ENCODE measurements around the gene AHRR. TPM values are rescaled to one million over a fixed set of nuclear protein-coding genes. Genes with fewer than 3 reads are reported as not detected.
"Not testable (repeated sequence)": the region's sequence is repeated elsewhere in the genome, so short reads cannot be mapped to it uniquely, and the experiment has no call there.

AHRR gene
- total RNA-seq, 1 donor from 2014 or later: 1.0 TPM

GRCh38 chr5:485946-486491 is 164.5 kb downstream of the AHRR start:
- Mint-ChIP-seq H3K4me1 (no peaks in the 10 kb centered on the region), H3K36me3 (ENCODE audit: low read depth) (no peaks in the 10 kb centered on the region), H3K9me3 (no peaks in the 10 kb centered on the region), H3K27me3 (ENCODE audit: low read depth) (peaks cover 4% of the 10 kb centered on the region), H3K27ac (ENCODE audit: unreplicated experiment) (no peak overlapping the region), H3K4me3 (no peak overlapping the region)
- no peak for TF ChIP-seq CTCF (conservative IDR thresholded peaks at IDR 0.05)
- no peak for DNase-seq (ENCODE audit: low read depth, low spot score)

- not testable (repeated sequence) for H3K4me1 Mint-ChIP-seq
Measured at GRCh38 chr5:486597-486996, 165.1 kb downstream of the AHRR start.

More at GRCh38 chr5:486597-486996, 165.1 kb downstream of the AHRR start:
- not testable (repeated sequence) for H3K4me3 Mint-ChIP-seq; H3K9me3 Mint-ChIP-seq; DNase-seq (ENCODE audit: low read depth, low spot score); H3K27me3 Mint-ChIP-seq (ENCODE audit: low read depth); H3K36me3 Mint-ChIP-seq (ENCODE audit: low read depth)
- H3K27ac Mint-ChIP-seq (ENCODE audit: unreplicated experiment): peak overlapping the region; percentile 43

Other genes with a start within 250 kb of the AHRR start
- 21.7 and 22.0 TPM in 2 replicates for gene PLEKHG4B, start 229.5 kb upstream of the AHRR start, total RNA-seq
- not detected in 2 replicates for gene LRRC14B, start 130.2 kb upstream of the AHRR start, total RNA-seq
- gene CCDC127, start 103.6 kb upstream of the AHRR start, total RNA-seq: 11.3 and 11.9 TPM in 2 replicates
- 106 and 108 TPM in 2 replicates for gene SDHA, start 103.4 kb upstream of the AHRR start, total RNA-seq
- gene PDCD6, start 50.1 kb upstream of the AHRR start, total RNA-seq: 76.8 and 81.6 TPM in 2 replicates
- gene EXOC3, start 121.5 kb downstream of the AHRR start, total RNA-seq: 56.0 and 61.3 TPM in 2 replicates
- gene SLC9A3, start 202.7 kb downstream of the AHRR start, total RNA-seq: 1.5 and 1.7 TPM in 2 replicates

All from neural crest cell (in vitro differentiated cells).